OCI-LY1 (cell line): ENCODE results near the gene SBK3.

Experiments used
- H2AFZ ChIP-seq: fragments of 200-600 bp; sonication (generic), shearing (Covaris generic); 2 replicates; pipeline ENCODE4 v1.6.0; 2014; ENCODE audit warnings: antibody characterized with exemption, mild to moderate bottlenecking, low read length
- H3F3A ChIP-seq: fragments of 200-600 bp; sonication (generic), shearing (Covaris generic); 2 replicates; pipeline ENCODE4 v1.6.0; 2014; ENCODE audit warnings: mild to moderate bottlenecking, antibody characterized with exemption, low read length, moderate library complexity; ENCODE audit not compliant: insufficient read depth
- H3K27ac ChIP-seq: fragments of 200-600 bp; sonication (generic); 2 replicates; pipeline ENCODE4 v1.5.1; 2014; ENCODE audit warnings: low read length, mixed run types, mild to moderate bottlenecking, low read depth; ENCODE audit not compliant: poor library complexity, severe bottlenecking
- H3K27me3 ChIP-seq: fragments of 200-600 bp; sonication (generic); 2 replicates; pipeline ENCODE4 v1.6.0; 2014; ENCODE audit warnings: antibody characterized with exemption, mild to moderate bottlenecking, low read length, moderate library complexity; ENCODE audit not compliant: insufficient read depth
- H3K36me3 ChIP-seq: fragments of 200-600 bp; sonication (generic); 2 replicates; pipeline ENCODE4 v1.6.1; 2014; ENCODE audit warnings: mild to moderate bottlenecking, antibody characterized with exemption, low read length, moderate library complexity, mixed read lengths; ENCODE audit not compliant: insufficient read depth
- H3K4me1 ChIP-seq: fragments of 200-600 bp; sonication (generic); 2 replicates; pipeline ENCODE4 v1.5.1; 2014; ENCODE audit warnings: mild to moderate bottlenecking, low read length, moderate library complexity; ENCODE audit not compliant: insufficient read depth, severe bottlenecking
- H3K4me2 ChIP-seq: fragments of 200-600 bp; sonication (generic), shearing (Covaris generic); 2 replicates; pipeline ENCODE4 v1.6.1; 2014; ENCODE audit warnings: low read length
- H3K4me3 ChIP-seq: fragments of 200-600 bp; sonication (generic); 2 replicates; pipeline ENCODE4 v1.5.1; 2014; ENCODE audit warnings: low read length, low read depth, mild to moderate bottlenecking, mixed read lengths; ENCODE audit not compliant: poor library complexity, severe bottlenecking
- H3K79me2 ChIP-seq: fragments of 200-600 bp; shearing (Covaris generic); 2 replicates; pipeline ENCODE4 v1.6.1; 2016; ENCODE audit warnings: mixed run types, low read length, mixed read lengths; ENCODE audit not compliant: insufficient read depth
- H3K9ac ChIP-seq: fragments of 200-600 bp; sonication (generic), shearing (Covaris generic); 2 replicates; pipeline ENCODE4 v1.6.1; 2014; ENCODE audit warnings: mild to moderate bottlenecking, low read length, mixed read lengths
- H3K9me2 ChIP-seq: fragments of 200-600 bp; sonication (generic), shearing (Covaris generic); 2 replicates; pipeline ENCODE4 v1.6.1; 2014; ENCODE audit warnings: low read depth, mild to moderate bottlenecking, low read length, mixed read lengths
- H3K9me3 ChIP-seq: fragments of 200-600 bp; shearing (Covaris generic); 2 replicates; pipeline ENCODE4 v1.6.1; 2014; ENCODE audit warnings: low read length, mixed read lengths
- H4K20me1 ChIP-seq: fragments of 200-600 bp; sonication (generic), shearing (Covaris generic); 2 replicates; pipeline ENCODE4 v1.6.0; 2016; ENCODE audit warnings: mild to moderate bottlenecking, low read length; ENCODE audit not compliant: insufficient read depth
- CTCF ChIP-seq: fragments of 200-600 bp; sonication (generic), shearing (Covaris generic); IDR thresholded peaks from 2 replicates; pipeline ENCODE4 v1.5.1; 2017; ENCODE audit warnings: mild to moderate bottlenecking, antibody characterized with exemption, low read length, moderate library complexity, mixed read lengths
- EZH2 ChIP-seq: fragments of 200-600 bp; sonication (generic), shearing (Covaris generic); IDR thresholded peaks from 2 replicates; pipeline ENCODE4 v1.8.0; 2017; ENCODE audit warnings: borderline replicate concordance, mixed run types, mild to moderate bottlenecking, antibody characterized with exemption, low read length, moderate library complexity, mixed read lengths

Gene SBK3

GRCh38 chr19:55494172-55494761, 51.1 kb downstream of the SBK3 start:
- H3K4me1 ChIP-seq: no peaks in the 10 kb centered on the region
- H4K20me1 ChIP-seq: no peaks in the 10 kb centered on the region
- no peaks in the 10 kb centered on the region for H3K9me2 ChIP-seq
- peaks cover 10% of the 10 kb centered on the region; the same call in 1 of the 2 replicates for H3K27me3 ChIP-seq
- H3K27ac ChIP-seq: no peak overlapping the region
- no peak overlapping the region for H2AFZ ChIP-seq
- H3F3A ChIP-seq: no peaks in the 10 kb centered on the region
- H3K4me2 ChIP-seq: no peak overlapping the region
- H3K4me3 ChIP-seq: no peak overlapping the region
- TF ChIP-seq CTCF: no peak
- TF ChIP-seq EZH2: no peak
- no peaks in the 10 kb centered on the region for H3K9me3 ChIP-seq
- no peak overlapping the region for H3K9ac ChIP-seq
- no peaks in the 10 kb centered on the region for H3K36me3 ChIP-seq
- H3K79me2 ChIP-seq: no peaks in the 10 kb centered on the region

- H3K9ac ChIP-seq: no peak overlapping the region
- no peaks in the 10 kb centered on the region for H3K79me2 ChIP-seq
- no peak overlapping the region for H3K4me3 ChIP-seq
- no peaks in the 10 kb centered on the region for H3K9me2 ChIP-seq
- H3K27ac ChIP-seq: no peak overlapping the region
- no peaks in the 10 kb centered on the region for H3K4me1 ChIP-seq
- H2AFZ ChIP-seq: no peak overlapping the region
- no peaks in the 10 kb centered on the region for H3F3A ChIP-seq
- H3K9me3 ChIP-seq: no peaks in the 10 kb centered on the region
- peaks cover 10% of the 10 kb centered on the region; the same call in 1 of the 2 replicates for H3K27me3 ChIP-seq
- no peak overlapping the region for H3K4me2 ChIP-seq
- H3K36me3 ChIP-seq: no peaks in the 10 kb centered on the region
- TF ChIP-seq EZH2 (no peak), CTCF (no peak)
- no peaks in the 10 kb centered on the region for H4K20me1 ChIP-seq
Observed at GRCh38 chr19:55493645-55494171, 51.6 kb downstream of the SBK3 start.

GRCh38 chr19:55493052-55493644, 52.2 kb downstream of the SBK3 start:
- H3K9me2 ChIP-seq: no peaks in the 10 kb centered on the region
- TF ChIP-seq EZH2 (no peak), CTCF (no peak)
- peaks cover 10% of the 10 kb centered on the region; the same call in 1 of the 2 replicates for H3K27me3 ChIP-seq
- no peak overlapping the region for H3K4me3 ChIP-seq
- no peak overlapping the region for H3K4me2 ChIP-seq
- no peaks in the 10 kb centered on the region for H4K20me1 ChIP-seq
- no peak overlapping the region for H3K9ac ChIP-seq
- no peak overlapping the region for H3K27ac ChIP-seq
- no peaks in the 10 kb centered on the region for H3K4me1 ChIP-seq
- no peaks in the 10 kb centered on the region for H3K79me2 ChIP-seq
- no peak overlapping the region for H2AFZ ChIP-seq
- H3F3A ChIP-seq: no peaks in the 10 kb centered on the region
- no peaks in the 10 kb centered on the region for H3K9me3 ChIP-seq
- no peaks in the 10 kb centered on the region for H3K36me3 ChIP-seq
